ENCODE data around the gene CIC. TPM values are rescaled to one million over a fixed set of nuclear protein-coding genes. Genes with fewer than 3 reads are reported as not detected.
A peak's percentile ranks its signal among the peaks of the same experiment; 100 is the strongest.

The CIC gene
- total and polyA plus RNA-seq, 2 of the 13 experiments (the other 11 are each of a cell fraction or from before 2014, with no cell fraction given), result 5.9 to 8.0 TPM

DNA sequence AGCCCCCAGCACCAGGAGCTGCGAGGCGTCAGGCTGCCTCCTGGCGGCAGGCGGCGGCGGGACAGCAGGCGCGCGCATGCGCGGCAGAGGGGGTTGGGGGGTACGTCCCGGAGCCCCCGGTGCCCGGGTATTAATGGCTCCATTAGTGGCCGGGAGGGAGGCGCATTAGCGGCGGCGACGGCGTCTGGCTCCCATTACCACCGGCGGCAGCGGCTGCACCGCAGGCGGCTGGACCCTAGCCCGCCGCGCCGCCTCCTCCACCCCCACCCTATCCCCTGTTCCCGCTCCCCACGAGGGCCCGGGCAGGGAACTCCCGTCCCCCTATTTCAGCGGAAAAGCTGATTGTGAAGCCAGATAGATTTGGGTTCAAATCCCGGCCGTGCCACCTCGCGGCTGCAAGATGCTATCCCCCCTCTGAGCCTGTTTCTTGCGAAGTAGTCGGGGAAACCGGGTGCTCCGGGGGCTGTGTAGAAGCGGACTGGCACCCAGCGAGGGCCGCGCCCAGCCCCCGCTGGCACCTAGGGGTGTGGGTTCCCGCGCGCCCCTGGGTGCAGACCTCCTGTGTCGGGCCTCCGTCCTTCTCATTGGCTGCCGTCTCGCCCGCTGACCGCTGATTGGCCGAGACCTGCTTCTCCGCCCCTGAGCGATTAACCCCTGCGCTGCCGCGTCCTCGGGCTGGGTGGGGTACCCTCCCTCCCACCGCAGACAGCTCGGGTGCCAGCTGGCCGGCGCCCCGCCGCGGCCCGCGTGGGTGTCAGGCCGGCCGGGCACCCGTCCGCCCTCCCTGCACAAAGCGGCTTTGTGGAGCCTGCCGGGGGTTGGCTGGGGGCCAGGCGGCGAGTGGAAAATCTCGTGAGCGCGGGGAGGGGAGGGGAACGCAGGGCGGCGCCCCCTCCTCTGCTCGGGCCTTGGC lies 11.1 kb downstream of the CIC start (continued):
- TF ChIP-seq MTA1 (CRISPR knock-in tag; IDR thresholded peaks at IDR 0.05; ENCODE audit: borderline replicate concordance) (peak; percentile 77; the same call in 1 of the 2 replicates), NFYB (CRISPR knock-in tag; IDR thresholded peaks at IDR 0.05) (peak; percentile 96), RARG (CRISPR knock-in tag; IDR thresholded peaks at IDR 0.05; ENCODE audit: low read depth) (no peak), CBFB (CRISPR knock-in tag; IDR thresholded peaks at IDR 0.05) (peak; percentile 48; the same call in 1 of the 2 replicates), ZFP90 (CRISPR knock-in tag; IDR thresholded peaks at IDR 0.05; ENCODE audit: borderline replicate concordance) (no peak; the same call in 1 of the 2 replicates), PTBP1 (IDR thresholded peaks at IDR 0.05; ENCODE audit: low read depth, low read length, poor library complexity, severe bottlenecking) (no peak)
- TF ChIP-seq, protein P1, sequence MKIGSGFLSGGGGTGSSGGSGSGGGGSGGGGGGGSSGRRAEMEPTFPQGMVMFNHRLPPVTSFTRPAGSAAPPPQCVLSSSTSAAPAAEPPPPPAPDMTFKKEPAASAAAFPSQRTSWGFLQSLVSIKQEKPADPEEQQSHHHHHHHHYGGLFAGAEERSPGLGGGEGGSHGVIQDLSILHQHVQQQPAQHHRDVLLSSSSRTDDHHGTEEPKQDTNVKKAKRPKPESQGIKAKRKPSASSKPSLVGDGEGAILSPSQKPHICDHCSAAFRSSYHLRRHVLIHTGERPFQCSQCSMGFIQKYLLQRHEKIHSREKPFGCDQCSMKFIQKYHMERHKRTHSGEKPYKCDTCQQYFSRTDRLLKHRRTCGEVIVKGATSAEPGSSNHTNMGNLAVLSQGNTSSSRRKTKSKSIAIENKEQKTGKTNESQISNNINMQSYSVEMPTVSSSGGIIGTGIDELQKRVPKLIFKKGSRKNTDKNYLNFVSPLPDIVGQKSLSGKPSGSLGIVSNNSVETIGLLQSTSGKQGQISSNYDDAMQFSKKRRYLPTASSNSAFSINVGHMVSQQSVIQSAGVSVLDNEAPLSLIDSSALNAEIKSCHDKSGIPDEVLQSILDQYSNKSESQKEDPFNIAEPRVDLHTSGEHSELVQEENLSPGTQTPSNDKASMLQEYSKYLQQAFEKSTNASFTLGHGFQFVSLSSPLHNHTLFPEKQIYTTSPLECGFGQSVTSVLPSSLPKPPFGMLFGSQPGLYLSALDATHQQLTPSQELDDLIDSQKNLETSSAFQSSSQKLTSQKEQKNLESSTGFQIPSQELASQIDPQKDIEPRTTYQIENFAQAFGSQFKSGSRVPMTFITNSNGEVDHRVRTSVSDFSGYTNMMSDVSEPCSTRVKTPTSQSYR (CRISPR knock-in tag; IDR thresholded peaks at IDR 0.05; ENCODE audit: borderline replicate concordance), result 0 out of 2 replicates have a peak, but pooled peaks have one; percentile 13
- TF ChIP-seq, protein P2, sequence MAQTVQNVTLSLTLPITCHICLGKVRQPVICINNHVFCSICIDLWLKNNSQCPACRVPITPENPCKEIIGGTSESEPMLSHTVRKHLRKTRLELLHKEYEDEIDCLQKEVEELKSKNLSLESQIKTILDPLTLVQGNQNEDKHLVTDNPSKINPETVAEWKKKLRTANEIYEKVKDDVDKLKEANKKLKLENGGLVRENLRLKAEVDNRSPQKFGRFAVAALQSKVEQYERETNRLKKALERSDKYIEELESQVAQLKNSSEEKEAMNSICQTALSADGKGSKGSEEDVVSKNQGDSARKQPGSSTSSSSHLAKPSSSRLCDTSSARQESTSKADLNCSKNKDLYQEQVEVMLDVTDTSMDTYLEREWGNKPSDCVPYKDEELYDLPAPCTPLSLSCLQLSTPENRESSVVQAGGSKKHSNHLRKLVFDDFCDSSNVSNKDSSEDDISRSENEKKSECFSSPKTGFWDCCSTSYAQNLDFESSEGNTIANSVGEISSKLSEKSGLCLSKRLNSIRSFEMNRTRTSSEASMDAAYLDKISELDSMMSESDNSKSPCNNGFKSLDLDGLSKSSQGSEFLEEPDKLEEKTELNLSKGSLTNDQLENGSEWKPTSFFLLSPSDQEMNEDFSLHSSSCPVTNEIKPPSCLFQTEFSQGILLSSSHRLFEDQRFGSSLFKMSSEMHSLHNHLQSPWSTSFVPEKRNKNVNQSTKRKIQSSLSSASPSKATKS (CRISPR knock-in tag; IDR thresholded peaks at IDR 0.05), result no peak
- TF ChIP-seq, protein P3, sequence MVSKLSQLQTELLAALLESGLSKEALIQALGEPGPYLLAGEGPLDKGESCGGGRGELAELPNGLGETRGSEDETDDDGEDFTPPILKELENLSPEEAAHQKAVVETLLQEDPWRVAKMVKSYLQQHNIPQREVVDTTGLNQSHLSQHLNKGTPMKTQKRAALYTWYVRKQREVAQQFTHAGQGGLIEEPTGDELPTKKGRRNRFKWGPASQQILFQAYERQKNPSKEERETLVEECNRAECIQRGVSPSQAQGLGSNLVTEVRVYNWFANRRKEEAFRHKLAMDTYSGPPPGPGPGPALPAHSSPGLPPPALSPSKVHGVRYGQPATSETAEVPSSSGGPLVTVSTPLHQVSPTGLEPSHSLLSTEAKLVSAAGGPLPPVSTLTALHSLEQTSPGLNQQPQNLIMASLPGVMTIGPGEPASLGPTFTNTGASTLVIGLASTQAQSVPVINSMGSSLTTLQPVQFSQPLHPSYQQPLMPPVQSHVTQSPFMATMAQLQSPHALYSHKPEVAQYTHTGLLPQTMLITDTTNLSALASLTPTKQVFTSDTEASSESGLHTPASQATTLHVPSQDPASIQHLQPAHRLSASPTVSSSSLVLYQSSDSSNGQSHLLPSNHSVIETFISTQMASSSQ (IDR thresholded peaks at IDR 0.05; ENCODE audit: low read depth), result no peak
- TF ChIP-seq, protein P3 (CRISPR knock-in tag; IDR thresholded peaks at IDR 0.05; ENCODE audit: borderline replicate concordance), result peak; percentile 24; the same call in 1 of the 2 replicates
- TF ChIP-seq, protein P4, sequence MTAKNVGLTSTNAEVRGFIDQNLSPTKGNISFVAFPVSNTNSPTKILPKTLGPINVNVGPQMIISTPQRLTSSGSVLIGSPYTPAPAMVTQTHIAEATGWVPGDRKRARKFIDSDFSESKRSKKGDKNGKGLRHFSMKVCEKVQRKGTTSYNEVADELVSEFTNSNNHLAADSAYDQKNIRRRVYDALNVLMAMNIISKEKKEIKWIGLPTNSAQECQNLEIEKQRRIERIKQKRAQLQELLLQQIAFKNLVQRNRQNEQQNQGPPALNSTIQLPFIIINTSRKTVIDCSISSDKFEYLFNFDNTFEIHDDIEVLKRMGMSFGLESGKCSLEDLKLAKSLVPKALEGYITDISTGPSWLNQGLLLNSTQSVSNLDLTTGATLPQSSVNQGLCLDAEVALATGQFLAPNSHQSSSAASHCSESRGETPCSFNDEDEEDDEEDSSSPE (CRISPR knock-in tag; IDR thresholded peaks at IDR 0.05), result peak; percentile 94
- TF ChIP-seq, protein P5, sequence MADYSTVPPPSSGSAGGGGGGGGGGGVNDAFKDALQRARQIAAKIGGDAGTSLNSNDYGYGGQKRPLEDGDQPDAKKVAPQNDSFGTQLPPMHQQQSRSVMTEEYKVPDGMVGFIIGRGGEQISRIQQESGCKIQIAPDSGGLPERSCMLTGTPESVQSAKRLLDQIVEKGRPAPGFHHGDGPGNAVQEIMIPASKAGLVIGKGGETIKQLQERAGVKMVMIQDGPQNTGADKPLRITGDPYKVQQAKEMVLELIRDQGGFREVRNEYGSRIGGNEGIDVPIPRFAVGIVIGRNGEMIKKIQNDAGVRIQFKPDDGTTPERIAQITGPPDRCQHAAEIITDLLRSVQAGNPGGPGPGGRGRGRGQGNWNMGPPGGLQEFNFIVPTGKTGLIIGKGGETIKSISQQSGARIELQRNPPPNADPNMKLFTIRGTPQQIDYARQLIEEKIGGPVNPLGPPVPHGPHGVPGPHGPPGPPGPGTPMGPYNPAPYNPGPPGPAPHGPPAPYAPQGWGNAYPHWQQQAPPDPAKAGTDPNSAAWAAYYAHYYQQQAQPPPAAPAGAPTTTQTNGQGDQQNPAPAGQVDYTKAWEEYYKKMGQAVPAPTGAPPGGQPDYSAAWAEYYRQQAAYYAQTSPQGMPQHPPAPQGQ (CRISPR knock-in tag; IDR thresholded peaks at IDR 0.05; ENCODE audit: borderline replicate concordance), result no peak
